Activated CD8-positive, alpha-beta T cell treated with anti-CD3 and anti-CD28 coated beads, Interleukin-2, amount 10 ng/mL, durations not matched to agents 7 days and 5 days (primary cell): Measurements from ENCODE around the gene NRCAM. TPM values are rescaled to one million over a fixed set of nuclear protein-coding genes. Genes with fewer than 3 reads are reported as not detected.
"Not testable (repeated sequence)": the region's sequence is repeated elsewhere in the genome, so short reads cannot be mapped to it uniquely, and the experiment has no call there.

Source experiments
- ATAC-seq: fragments of 150-1000 bp; cut with Tn5 transposase; one replicate; pipeline ENCODE4 v1.10.0; 2021; ENCODE audit warnings: moderate library complexity
- CTCF ChIA-PET: fragments of 350-600 bp; sonication (Branson Sonifier 250); formaldehyde crosslinking; loops from one replicate; lab custom pipeline; 2021; ENCODE audit warnings: antibody characterized with exemption; lab: Charles Lee
- POLR2A ChIA-PET: fragments of 350-600 bp; sonication (Branson Sonifier 250); formaldehyde crosslinking; loops from one replicate; lab custom pipeline; 2021; ENCODE audit warnings: antibody characterized with exemption; lab: Charles Lee
- DNase-seq: peaks from one replicate; pipeline ENCODE4 v3.0.0-alpha.2; 2020
- H3K27ac Mint-ChIP-seq: one replicate; pipeline ENCODE4 v1.8.0; 2021; ENCODE audit warnings: mild to moderate bottlenecking, mixed read lengths
- H3K27me3 Mint-ChIP-seq: one replicate; pipeline ENCODE4 v1.8.0; 2021; ENCODE audit warnings: low read depth, mixed read lengths
- H3K36me3 Mint-ChIP-seq: one replicate; pipeline ENCODE4 v1.8.0; 2021; ENCODE audit warnings: low read depth, mixed read lengths
- H3K4me1 Mint-ChIP-seq: one replicate; pipeline ENCODE4 v1.8.0; 2021; ENCODE audit warnings: low read depth, mixed read lengths
- H3K4me3 Mint-ChIP-seq: one replicate; pipeline ENCODE4 v1.8.0; 2021; ENCODE audit warnings: mild to moderate bottlenecking, mixed read lengths
- H3K9me3 Mint-ChIP-seq: one replicate; pipeline ENCODE4 v1.8.0; 2022; ENCODE audit warnings: mixed read lengths; ENCODE audit not compliant: insufficient read depth
- total RNA-seq, 2 experiments: library from RNA; stranded (reverse); gene quantifications; one replicate each; pipeline ENCODE4 v1.2.3, GENCODE V29; 2021

NRCAM gene
- total RNA-seq, 2 experiments from 2014 or later, result 0.05 to 0.47 TPM

DNA sequence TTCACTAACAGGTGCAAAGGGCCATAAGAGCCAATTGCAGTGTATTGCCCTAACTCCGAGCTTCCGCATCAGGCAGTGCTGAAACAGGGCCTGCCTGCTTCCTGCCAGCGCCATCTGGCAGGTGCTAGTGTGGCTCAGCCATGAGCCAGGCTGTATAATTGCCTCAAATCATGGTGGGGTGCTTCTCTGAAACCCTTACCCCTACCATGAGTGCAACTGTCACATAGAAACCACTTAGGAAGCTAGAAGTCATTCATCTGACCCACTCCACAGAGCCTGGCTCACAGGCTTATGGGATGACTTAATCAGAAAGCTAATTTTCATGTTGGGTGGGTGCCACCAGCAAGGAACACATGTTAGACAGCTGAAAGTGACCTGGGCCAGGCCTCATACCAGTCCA, 192.8 kb downstream of the NRCAM start:
- H3K9me3 Mint-ChIP-seq, result no peaks in the 10 kb centered on the region
- ATAC-seq (no peak), DNase-seq (no peak)
- no peak overlapping the region for H3K4me3 Mint-ChIP-seq
- no peaks in the 10 kb centered on the region for H3K36me3 Mint-ChIP-seq
- ChIA-PET POLR2A (no interaction called here), CTCF (no interaction called here)
- H3K4me1 Mint-ChIP-seq, result no peaks in the 10 kb centered on the region
- H3K27ac Mint-ChIP-seq, result no peak overlapping the region
- no peaks in the 10 kb centered on the region for H3K27me3 Mint-ChIP-seq

GRCh38 chr7:108261560-108262255, 194.5 kb downstream of the NRCAM start:
- no peaks in the 10 kb centered on the region for H3K36me3 Mint-ChIP-seq
- DNase-seq, result no peak
- H3K4me3 Mint-ChIP-seq, result no peak overlapping the region
- no peaks in the 10 kb centered on the region for H3K4me1 Mint-ChIP-seq
- no peaks in the 10 kb centered on the region for H3K27me3 Mint-ChIP-seq
- ChIA-PET POLR2A (no interaction called here), CTCF (no interaction called here)
- no peak overlapping the region for H3K27ac Mint-ChIP-seq
- ATAC-seq, result no peak
- H3K9me3 Mint-ChIP-seq, result no peaks in the 10 kb centered on the region

DNA sequence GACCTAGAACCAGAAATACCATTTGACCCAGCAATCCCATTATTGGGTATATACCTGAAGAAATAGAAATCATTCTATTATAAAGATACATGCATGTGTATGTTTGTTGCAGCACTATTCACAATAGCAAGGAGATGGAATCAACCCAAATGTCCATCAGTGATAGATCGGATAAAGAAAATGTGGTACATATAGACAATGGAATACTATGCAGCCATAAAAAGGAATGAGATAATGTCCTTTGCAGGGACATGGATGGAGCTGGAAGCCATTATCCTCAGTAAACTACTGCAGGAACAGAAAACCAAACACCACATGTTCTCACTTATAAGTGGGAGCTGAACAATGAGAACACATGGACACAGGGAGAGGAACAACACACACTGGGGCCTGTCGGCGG, 196.8 kb downstream of the NRCAM start:
- H3K4me3 Mint-ChIP-seq, DNase-seq, H3K9me3 Mint-ChIP-seq, ATAC-seq, CTCF ChIA-PET, H3K27ac Mint-ChIP-seq, H3K4me1 Mint-ChIP-seq, H3K36me3 Mint-ChIP-seq, H3K27me3 Mint-ChIP-seq, POLR2A ChIA-PET: not testable (repeated sequence)

DNA sequence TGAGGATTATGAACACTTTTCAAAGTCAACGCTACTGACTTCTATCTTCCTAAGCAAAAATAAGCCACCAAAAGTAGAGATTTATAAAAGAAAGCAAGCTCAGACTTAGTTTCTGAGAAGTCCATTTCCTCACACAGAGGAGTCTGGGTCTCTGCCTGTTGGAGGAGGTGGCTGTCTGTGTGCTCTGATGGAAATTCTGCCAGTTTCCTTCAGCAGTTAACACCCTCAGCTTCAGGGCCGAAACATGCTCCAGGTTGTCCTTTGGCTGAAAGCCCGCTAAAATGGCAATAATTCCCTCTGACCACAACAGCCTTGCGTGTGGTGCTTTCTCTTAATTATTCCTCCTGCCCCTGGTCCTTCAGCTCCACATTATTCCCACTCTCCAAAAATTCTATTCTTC, 198.3 kb downstream of the NRCAM start:
- peaks cover 4% of the 10 kb centered on the region for H3K9me3 Mint-ChIP-seq
- ATAC-seq (no peak), DNase-seq (no peak)
- no peaks in the 10 kb centered on the region for H3K4me1 Mint-ChIP-seq
- no peak overlapping the region for H3K27ac Mint-ChIP-seq
- no peaks in the 10 kb centered on the region for H3K36me3 Mint-ChIP-seq
- no peak overlapping the region for H3K4me3 Mint-ChIP-seq
- ChIA-PET CTCF (no interaction called here), POLR2A (no interaction called here)
- H3K27me3 Mint-ChIP-seq, result no peaks in the 10 kb centered on the region

GRCh38 chr7:108254259-108254658, 202.0 kb downstream of the NRCAM start:
- CTCF ChIA-PET, result no interaction called here
- H3K27me3 Mint-ChIP-seq, result no peaks in the 10 kb centered on the region
- DNase-seq (no peak), ATAC-seq (no peak)
- peaks cover 4% of the 10 kb centered on the region for H3K9me3 Mint-ChIP-seq
- no peaks in the 10 kb centered on the region for H3K36me3 Mint-ChIP-seq
- H3K4me3 Mint-ChIP-seq, result no peak overlapping the region
- POLR2A ChIA-PET, result no interaction called here
- H3K27ac Mint-ChIP-seq, result no peak overlapping the region
- no peaks in the 10 kb centered on the region for H3K4me1 Mint-ChIP-seq

DNA sequence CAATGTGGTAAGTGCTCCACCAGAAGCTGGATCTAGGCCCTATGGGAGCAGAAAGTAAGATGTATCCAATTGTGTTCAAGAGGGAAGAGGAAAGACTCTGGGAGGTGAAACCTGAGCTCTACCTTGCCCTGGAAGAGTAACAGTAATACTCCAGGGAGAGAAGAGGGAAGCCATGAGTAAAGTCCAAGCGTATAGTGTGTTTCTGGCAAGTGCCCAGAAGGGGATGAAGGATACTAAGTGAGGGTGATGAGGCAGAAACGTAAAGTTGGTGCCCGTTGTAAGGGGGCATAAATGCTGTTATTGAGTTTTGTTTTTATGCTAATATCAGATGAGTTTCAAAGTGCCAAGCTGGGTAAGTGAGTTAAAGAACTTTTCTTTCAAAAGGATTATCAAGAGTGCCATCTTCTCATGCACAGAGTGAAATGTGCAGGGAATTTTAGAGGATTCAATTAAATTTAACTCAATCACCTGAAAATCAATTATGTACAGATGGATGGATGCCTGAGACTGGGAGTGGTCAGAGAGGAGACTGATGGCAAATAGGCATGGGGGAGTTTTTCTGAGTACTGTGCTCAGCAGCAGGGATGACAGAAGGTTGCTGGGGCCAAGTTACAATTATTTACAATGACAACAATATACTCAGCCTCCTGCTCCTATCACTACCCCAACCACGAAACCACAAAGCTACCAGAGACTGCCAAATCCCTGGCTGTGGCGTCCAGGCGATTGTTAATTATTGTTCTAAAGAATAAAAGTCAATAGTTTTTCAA, 202.8 kb downstream of the NRCAM start:
- no peak overlapping the region for H3K4me3 Mint-ChIP-seq
- POLR2A ChIA-PET, result no interaction called here
- DNase-seq (no peak), ATAC-seq (no peak)
- H3K27ac Mint-ChIP-seq, result no peak overlapping the region
- H3K4me1 Mint-ChIP-seq, result no peaks in the 10 kb centered on the region
- H3K27me3 Mint-ChIP-seq, result no peaks in the 10 kb centered on the region
- H3K9me3 Mint-ChIP-seq, result peaks cover 4% of the 10 kb centered on the region
- CTCF ChIA-PET, result no interaction called here
- no peaks in the 10 kb centered on the region for H3K36me3 Mint-ChIP-seq

GRCh38 chr7:108252177-108252576, 204.1 kb downstream of the NRCAM start:
- Mint-ChIP-seq H3K4me1 (no peaks in the 10 kb centered on the region), H3K36me3 (no peaks in the 10 kb centered on the region), H3K27ac (no peak overlapping the region), H3K9me3 (peaks cover 4% of the 10 kb centered on the region), H3K27me3 (no peaks in the 10 kb centered on the region), H3K4me3 (no peak overlapping the region)
- ATAC-seq (no peak), DNase-seq (no peak)
- ChIA-PET CTCF (no interaction called here), POLR2A (no interaction called here)

- Mint-ChIP-seq H3K4me1 (no peaks in the 10 kb centered on the region), H3K4me3 (no peak overlapping the region), H3K27ac (no peak overlapping the region), H3K36me3 (no peaks in the 10 kb centered on the region), H3K27me3 (no peaks in the 10 kb centered on the region), H3K9me3 (peaks cover 4% of the 10 kb centered on the region)
- DNase-seq, result no peak
- ChIA-PET POLR2A (no interaction called here), CTCF (no interaction called here)
- no peak for ATAC-seq
Measured at GRCh38 chr7:108251700-108252099, 204.5 kb downstream of the NRCAM start.

- Mint-ChIP-seq H3K4me3 (no peak overlapping the region), H3K9me3 (no peaks in the 10 kb centered on the region), H3K27ac (no peak overlapping the region), H3K4me1 (no peaks in the 10 kb centered on the region), H3K36me3 (no peaks in the 10 kb centered on the region), H3K27me3 (no peaks in the 10 kb centered on the region)
- ChIA-PET POLR2A (no interaction called here), CTCF (no interaction called here)
- ATAC-seq (no peak), DNase-seq (no peak)
Measured at GRCh38 chr7:108249453-108249852, 206.8 kb downstream of the NRCAM start.

DNA sequence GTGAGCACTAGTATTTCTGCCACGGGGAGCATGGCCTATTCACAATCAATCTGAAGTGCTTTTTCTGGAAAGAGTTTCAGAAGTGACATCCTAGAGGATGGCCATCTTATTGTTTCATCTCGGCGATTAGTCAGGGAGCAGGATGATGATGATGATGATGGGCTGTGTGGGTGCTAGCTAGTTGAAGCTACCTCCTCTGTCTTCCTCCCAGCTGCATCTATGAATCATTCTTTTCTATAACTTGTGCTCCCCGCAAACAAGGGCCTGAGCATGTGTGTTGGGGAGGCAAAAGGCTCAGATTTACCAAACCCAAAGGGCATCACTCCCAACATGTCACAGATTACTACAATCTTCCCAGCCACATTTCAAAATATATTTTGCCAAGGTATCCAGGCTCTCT, 207.4 kb downstream of the NRCAM start:
- Mint-ChIP-seq H3K27ac (no peak overlapping the region), H3K4me3 (no peak overlapping the region), H3K27me3 (peaks cover 2% of the 10 kb centered on the region), H3K4me1 (no peaks in the 10 kb centered on the region), H3K36me3 (no peaks in the 10 kb centered on the region), H3K9me3 (no peaks in the 10 kb centered on the region)
- ChIA-PET POLR2A (no interaction called here), CTCF (no interaction called here)
- ATAC-seq (no peak), DNase-seq (no peak)

- ChIA-PET POLR2A (no interaction called here), CTCF (no interaction called here)
- Mint-ChIP-seq H3K27me3 (peaks cover 2% of the 10 kb centered on the region), H3K9me3 (no peaks in the 10 kb centered on the region), H3K36me3 (no peaks in the 10 kb centered on the region), H3K4me1 (no peaks in the 10 kb centered on the region), H3K27ac (no peak overlapping the region), H3K4me3 (no peak overlapping the region)
- DNase-seq, result no peak
- no peak for ATAC-seq
Measured at GRCh38 chr7:108248418-108248817, 207.8 kb downstream of the NRCAM start.

- H3K36me3 Mint-ChIP-seq, result no peaks in the 10 kb centered on the region
- DNase-seq (no peak), ATAC-seq (no peak)
- ChIA-PET CTCF (no interaction called here), POLR2A (no interaction called here)
- no peaks in the 10 kb centered on the region for H3K4me1 Mint-ChIP-seq
- H3K27me3 Mint-ChIP-seq, result peaks cover 2% of the 10 kb centered on the region
- H3K9me3 Mint-ChIP-seq, result no peaks in the 10 kb centered on the region
- no peak overlapping the region for H3K4me3 Mint-ChIP-seq
- no peak overlapping the region for H3K27ac Mint-ChIP-seq
Measured at GRCh38 chr7:108247614-108248013, 208.6 kb downstream of the NRCAM start.
